H54 (cell line): ENCODE data around the gene POPDC3.

ENCODE experiments used
- DNase-seq: peaks from one replicate; pipeline ENCODE4 v3.0.0; 2011; ENCODE audit warnings: low spot score, mixed read lengths; ENCODE audit not compliant: insufficient read length
- FAIRE-seq: peaks from 3 replicates; lab custom pipeline; 2011; peaks lifted over from hg19 to GRCh38; lab: Jason Lieb, UNC
- POLR2A ChIP-seq: IDR thresholded peaks from 2 replicates; pipeline ENCODE4 v1.6.1; 2011; ENCODE audit warnings: low read depth, mild to moderate bottlenecking, low read length

POPDC3 gene

DNA sequence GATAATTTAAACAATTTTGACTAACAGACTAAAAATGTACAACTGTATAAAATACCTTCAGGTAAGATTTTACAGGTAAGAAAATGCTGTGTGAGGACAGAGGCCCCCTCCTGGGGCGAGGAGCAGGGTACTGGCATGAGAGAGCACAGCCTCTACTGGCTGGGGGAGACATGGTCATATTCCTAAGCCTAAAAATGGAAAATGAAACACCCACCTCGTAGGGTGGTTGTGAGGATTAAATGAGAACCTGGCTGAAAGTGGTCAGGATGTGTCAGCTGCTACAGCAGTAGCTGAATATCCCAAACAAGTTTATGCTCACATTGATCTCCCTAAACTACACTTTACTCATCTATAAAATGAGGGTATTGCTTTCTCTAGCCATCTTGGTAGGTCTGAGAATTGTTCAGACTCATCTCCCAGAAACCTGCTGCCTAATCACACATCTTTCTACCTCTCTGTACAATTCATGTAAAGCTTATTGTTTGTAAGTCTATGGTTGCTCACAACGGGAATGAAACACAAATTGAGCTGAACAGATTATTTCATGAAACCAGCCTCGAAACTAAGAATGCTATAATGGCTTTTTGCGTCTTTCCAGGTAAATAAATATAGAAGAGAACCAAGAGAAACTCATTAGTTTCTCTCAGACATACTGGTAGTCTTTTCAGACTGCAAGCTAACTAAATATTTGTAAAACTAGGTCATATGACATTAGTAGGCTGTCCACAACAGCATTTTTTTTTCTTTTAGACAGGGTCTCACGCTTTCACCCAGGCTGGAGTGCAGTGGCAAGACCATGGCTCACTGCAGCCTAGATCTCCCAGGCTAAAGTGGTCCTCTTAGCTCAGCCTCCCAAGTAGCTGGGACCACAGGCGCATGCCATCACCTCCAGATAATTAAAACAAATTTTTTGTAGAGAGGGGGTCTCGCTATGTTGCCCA, 69.6 kb downstream of the POPDC3 start:
- DNase-seq (no peak), FAIRE-seq (no peak)
- TF ChIP-seq POLR2A = no peak

DNA sequence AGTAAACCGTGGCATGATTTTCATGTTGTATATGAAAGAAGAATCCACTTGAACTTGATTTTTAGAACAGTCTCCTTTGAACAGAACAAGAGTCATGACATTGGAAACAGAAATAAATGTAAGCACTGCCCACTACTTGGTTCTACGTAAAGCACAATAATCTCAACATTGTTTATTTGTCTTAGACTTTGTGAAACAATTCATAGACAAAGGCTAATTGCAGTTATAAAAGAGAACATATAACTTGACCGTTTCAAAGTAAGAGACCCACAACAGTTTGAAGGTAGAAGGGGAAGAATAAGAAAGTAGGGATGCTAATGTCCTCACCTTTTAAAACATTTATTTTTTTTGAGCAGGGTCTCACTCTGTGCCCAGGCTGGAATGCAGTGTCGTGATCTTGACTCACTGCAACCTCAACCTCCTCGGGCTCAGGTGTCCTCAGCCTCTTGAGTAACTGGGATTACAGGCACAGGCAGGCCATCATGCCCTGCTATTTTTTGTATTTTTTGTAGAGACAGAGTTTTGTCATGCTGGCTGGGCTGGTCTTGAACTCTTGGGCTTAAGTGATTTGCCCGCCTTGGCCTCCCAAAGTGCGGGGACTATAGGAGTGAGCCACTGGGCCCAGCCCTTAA, 71.1 kb downstream of the POPDC3 start:
- FAIRE-seq = no peak

More for the DNA sequence above, 71.1 kb downstream of the POPDC3 start:
- TF ChIP-seq POLR2A = no peak
- DNase-seq = no peak
